Upper lobe of left lung (tissue), 4 donors: ENCODE data around the gene INTS11.

ENCODE experiments used
- POLR2A ChIP-seq, 4 donors: fragments of 450-650 bp; IDR thresholded peaks; one replicate each; pipeline ENCODE4 v1.5.1; 2016 to 2017; ENCODE audit warnings: antibody characterized with exemption in 4 of 4, mild to moderate bottlenecking in 2 of 4
- POLR2AphosphoS5 ChIP-seq, 2 donors: sonication (generic); formaldehyde crosslinking; IDR thresholded peaks; one replicate each; pipeline ENCODE4 v1.5.1; 2017; ENCODE audit warnings: antibody characterized with exemption in 2 of 2
- TF ChIP-seq, protein P1 (sequence below), 6 experiments: fragments of 450-650 bp in 4 of 6; fragments of 200-600 bp in 2 of 6; sonication (generic) in 2 of 6; IDR thresholded peaks; one replicate each; pipeline ENCODE4 v1.5.1; 2016 to 2019; ENCODE audit warnings: antibody characterized with exemption in 6 of 6

DNA sequence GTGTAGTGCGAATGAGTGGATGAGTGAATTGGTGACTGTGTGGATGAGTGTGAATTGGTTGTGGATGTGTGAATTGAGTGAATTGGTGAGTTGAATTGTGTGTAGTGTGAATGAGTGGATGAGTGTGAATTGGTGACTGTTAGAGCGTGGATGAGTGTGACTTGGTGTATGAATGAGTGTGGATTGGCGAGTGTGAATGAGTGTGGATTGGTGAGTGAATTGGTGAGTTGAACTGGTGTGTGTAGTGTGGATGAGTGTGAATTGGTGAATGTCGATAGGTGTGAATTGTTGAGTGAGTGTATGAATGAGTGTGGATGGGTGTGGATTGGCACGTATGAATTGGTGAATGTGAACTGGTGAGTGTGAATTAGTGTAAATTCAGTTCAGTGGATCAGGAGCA is 42.9 kb upstream of the INTS11 start:
- TF ChIP-seq POLR2A (IDR thresholded peaks at IDR 0.05) (no peak), POLR2AphosphoS5 (IDR thresholded peaks at IDR 0.05) (no peak)
- TF ChIP-seq, protein P1, sequence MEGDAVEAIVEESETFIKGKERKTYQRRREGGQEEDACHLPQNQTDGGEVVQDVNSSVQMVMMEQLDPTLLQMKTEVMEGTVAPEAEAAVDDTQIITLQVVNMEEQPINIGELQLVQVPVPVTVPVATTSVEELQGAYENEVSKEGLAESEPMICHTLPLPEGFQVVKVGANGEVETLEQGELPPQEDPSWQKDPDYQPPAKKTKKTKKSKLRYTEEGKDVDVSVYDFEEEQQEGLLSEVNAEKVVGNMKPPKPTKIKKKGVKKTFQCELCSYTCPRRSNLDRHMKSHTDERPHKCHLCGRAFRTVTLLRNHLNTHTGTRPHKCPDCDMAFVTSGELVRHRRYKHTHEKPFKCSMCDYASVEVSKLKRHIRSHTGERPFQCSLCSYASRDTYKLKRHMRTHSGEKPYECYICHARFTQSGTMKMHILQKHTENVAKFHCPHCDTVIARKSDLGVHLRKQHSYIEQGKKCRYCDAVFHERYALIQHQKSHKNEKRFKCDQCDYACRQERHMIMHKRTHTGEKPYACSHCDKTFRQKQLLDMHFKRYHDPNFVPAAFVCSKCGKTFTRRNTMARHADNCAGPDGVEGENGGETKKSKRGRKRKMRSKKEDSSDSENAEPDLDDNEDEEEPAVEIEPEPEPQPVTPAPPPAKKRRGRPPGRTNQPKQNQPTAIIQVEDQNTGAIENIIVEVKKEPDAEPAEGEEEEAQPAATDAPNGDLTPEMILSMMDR (IDR thresholded peaks at IDR 0.05) = no peak
